ENCODE measurements around the gene AMBRA1.

AMBRA1 gene

DNA sequence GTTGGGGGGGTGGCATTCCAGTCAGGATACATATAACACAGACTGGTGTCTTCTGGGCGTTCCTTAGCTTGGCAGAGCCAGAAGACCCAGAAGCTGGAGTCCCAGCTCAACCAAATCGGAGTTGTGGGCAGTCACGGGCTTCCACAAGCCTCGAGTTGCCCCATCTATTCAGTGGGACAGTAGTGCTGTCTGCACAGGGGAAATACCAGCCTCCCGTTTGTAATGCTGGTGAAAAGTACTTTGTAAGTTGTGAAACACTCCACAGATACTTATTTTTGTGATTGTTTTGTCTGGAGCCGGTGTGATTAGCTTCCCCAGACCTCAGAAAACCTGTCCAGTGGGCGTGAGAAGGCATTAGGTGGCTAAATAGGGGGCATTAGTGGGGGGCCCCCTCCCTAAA is 232.9 kb downstream of the AMBRA1 start:
- no peak for DNase-seq

DNA sequence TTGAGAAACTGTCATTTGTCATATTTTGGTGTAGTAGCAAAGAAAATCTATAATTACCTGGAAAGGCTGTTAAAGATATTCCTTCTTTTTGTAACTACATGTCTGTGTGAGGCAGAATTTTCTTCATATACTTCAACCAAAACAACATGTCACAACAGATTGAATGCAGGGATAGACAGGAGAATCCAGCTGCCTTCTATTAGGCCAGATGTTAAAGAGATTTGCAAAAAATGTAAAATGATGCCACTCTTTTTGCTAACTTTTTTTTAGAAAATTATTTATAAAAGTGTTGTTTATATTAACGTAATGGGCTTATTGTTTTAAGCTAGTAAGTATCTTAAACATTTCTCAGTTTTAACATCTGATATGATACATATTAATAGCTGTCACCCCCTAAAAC is 233.9 kb downstream of the AMBRA1 start:
- DNase-seq = no peak

DNA sequence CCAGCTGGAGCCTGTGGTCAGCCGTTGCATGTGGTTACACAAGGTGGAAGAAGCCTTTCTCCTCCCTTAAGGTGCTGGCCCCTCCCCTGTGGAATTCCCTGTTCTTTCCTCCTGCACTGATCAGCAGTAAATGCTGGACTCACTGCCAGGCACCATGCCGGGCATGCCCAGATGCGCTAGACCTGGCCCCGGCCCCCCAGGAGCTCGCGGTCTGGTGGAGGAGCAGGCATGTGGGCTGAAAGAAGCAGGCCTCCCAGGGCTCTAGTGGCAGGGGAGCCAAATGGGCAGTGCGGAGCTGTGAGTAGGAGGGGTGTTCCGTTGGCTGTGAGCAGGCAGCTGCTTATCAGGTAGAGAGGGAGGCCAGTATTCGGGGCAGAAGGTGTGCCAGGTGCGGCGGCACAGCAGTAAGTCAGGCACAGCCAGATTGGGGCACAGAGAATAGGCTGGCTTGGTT is 236.3 kb downstream of the AMBRA1 start:
- no peak for DNase-seq

DNA sequence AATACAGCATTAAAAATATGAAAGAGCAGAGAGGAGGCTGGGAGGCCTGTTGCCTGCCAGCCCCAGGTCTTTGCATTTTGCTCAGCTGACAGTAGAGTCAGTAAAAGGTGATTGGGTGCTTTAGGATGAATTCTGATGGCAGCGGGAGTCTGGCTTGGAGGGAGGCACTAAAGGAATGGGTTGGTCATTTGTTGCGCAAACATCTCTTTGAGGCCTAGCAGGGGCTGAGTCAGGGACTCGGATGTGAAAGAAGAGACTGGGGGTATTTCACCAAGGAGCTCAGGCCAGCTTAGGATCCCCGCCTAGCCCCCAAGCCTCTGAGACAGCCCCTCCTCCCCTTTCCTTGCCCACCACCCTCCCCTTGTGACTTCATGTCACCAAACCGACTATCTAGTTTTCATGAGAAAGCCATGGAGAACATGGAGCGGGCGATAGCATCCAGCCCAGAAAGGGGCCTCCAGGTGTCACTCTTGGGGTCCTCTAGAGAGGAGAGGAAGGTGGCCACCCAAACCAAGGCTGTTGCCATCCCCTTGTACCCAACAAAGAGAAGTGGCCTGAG is 236.8 kb downstream of the AMBRA1 start:
- DNase-seq = no peak

DNA sequence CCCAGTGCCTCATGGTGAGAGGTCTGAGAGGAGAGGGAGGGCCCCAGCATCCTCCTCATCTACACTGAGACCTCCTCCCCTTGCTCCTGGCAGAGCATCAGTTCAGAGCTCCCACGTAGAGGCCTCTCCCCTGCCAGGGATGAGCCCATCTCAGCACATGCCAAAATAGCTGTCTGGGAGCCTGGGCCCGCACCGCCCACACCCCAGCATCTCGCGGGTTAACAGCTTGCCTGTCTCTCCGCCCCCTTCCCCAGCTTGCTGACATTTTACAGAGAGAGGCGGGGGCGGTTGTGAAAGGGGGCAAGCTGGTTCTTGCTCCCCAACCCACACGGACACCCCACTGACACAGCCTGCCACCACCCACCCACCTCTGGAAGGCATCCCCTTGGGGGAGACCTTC is 240.1 kb downstream of the AMBRA1 start:
- no peak for DNase-seq

DNA sequence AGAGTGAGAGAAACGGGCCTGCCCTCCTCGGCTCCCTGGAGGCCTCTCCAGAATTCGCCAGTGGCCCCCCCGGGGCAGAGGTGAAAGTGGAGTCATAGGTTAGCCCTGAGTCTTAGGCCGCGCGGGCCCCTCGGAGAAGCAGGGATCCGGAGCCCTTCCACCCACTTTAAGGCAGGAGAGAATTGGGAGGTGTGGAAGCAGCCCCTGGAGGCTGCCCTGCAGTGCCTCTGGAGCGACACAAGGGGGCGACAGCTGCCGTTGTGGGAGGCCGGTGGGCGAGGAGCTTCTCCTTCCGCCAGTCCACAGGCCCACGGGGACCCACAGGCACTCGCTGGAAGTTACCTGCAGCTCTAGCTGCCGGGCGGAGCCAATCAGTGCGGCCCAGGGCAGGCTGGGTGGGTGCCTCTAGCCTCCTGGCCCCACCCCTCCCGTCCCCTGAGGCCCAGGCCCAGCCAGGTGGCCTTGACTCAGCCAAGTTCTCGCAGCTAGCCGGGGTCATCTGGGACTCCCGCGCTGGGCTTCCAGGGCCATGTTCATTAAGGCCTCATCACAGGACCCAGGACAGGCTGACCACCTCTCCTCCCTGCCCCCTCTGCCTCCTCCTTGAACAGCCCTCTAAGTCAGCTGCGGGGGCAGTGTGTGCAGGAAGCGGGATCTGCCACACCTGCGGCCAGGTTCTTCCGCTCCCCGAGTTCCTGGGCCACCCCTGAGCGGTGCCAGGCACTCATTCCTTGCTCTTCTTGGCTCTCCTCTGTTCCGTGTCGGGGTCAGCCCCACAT is 241.6 kb downstream of the AMBRA1 start:
- peak; percentile 73 for DNase-seq

DNA sequence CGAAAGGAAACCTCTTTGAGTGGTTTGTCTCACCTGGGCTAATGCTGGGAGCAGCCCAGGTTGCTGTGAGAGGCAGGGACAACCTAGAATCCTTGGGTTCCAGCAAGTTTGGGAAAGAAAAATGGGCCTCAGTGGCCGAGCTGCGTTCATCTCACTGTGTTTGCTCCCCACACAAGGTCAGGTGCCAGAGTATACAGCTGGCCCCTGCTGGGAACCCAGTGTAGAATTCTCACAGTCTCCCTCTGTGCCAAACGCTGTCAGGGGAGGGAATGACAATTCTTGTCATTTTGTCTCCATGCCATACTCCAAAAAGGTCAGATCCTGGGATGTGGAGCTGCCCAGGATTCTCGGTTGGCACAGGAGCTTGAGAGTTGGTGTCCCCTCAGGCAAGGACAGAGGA is 242.2 kb downstream of the AMBRA1 start:
- DNase-seq = no peak

DNA sequence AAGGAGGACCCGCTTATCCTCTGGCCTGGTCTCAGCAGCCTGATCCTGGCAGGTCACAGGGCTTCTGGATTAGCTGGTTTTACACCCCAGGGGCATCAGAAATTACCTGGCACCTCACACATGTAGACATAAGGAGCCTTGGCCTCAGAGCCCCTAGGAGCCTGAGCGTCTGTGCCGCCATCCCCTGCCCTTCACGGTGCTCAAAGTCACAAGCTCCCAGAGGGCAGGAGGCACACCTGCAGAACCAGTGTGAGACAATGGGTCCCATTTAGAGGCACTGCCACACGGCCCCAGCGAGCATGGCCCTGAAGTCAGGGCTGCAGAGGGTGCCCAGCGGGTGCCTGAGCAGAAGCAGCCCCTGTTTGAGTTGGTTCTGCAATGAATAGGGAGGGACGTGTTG is 242.7 kb downstream of the AMBRA1 start:
- DNase-seq = no peak

DNA sequence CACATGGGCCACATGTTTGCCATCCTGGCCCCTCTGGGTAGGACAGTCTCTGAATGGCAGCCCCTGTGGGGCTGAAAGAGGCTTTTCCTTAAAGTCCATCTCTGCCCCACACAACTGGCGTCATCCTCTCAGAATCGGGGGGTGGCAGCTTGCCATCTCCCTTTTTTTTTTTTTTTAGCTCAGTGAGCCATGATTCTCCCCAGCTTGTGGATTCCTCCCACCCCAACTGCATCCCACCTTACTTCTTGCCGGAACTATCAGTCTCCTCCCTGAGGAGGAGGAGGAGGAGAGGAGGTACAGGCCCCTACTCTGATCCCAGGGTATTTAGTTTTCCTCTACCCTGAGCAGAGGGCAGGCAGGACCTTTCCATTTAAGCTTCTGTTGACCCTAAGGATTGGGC is 243.1 kb downstream of the AMBRA1 start:
- no peak for DNase-seq

DNA sequence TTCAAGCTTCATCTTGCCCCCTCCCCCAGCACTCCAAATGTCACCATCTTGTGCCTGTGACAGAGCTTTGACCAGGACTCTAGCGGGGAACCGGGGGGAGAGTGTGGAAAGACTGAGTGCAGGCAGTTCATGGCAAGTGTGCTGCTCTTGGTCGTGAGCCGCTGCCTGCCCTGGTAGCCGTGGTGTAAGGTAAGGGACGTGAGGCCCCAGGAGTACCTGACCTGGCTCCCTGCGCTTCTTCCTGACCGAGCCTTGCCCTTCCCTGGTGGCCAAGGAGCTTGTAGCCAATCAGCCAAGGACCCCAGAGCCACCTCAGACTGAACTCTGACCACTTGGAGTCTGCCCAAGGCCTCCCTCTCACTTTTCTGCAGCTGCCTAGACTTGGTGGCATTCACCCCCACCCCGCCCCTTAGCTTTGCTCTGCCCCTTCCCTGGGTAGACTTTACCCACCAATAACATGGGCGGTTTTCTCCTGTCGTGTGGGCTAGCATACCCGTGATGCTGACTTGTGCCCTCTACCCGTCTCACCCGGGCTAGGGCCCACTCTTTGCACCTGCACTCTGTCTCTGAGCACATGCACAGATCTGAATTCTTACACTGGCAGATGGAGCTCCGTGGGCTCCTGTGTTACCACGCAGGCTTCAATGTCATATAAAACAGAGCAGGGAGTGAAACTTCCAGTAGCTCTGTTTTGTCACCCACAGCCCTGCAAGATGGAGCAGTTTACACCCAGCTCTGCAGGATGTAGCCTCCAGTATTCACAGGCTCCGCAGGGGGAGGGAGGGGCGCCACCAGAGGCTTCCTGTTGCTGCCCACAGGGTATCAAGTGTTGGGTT is 245.0 kb downstream of the AMBRA1 start:
- DNase-seq = peak; percentile 84

DNA sequence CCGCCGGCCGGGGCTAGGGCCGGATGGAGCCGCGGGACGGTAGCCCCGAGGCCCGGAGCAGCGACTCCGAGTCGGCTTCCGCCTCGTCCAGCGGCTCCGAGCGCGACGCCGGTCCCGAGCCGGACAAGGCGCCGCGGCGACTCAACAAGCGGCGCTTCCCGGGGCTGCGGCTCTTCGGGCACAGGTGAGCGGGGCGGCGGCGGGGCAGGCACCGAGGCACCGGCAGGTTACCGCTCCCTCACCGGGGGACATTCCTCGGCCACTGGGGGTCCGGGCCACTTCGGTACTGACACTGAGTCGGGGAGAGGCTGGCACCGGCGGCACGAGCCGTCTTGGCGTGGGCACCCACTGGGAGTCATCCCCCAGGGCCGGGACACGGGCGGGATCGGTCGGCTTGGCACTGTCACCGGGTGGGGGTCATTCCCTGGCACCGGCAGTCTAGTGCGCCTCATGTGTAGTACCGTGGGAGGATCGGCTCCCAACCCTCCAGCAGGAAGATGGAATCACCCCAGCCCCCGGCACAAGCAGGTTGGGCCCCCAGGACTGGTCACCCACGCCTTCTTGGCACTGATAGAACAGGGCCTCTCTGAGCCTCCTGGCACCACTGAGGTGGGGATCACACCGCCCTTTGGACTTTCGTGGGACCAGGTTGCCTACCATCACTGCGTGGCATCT is 246.0 kb downstream of the AMBRA1 start:
- no peak for DNase-seq

DNA sequence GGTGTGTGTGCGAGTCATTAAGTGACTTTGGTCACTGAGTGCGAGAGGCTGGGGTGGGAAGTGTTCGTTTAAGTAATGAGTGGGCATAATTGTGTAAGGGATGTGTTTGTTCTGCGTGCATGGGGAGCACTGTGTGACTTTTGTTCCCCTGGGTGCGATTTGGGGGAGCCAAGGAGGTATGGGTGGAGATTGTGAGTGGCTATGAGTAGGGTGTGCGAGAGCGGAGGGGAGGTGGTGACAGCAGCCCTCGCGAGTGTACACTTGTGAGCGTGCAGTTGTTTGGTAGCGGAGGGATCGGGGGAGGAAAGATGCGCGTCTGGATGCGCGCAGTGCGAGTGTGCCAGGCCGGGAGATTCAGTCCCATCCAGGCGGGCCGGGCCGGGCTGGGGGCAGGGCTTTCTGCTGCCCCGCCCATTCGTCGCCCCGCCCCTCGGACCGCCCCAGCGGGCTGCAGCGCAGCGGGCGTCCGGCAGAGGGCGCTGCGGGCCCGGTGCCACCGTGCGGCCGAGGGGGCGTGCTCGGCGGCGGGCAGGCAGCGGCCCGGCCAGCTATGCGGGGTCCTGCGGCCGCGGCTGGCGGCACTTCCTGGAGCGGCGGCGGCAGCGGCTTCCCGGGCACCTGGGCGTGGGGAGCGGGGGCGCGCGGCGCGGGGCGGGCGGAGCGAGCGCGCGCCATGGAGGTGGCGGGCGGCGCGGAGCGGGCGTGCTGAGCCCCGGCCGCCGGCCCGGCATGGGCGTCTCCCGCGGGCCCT is 246.8 kb downstream of the AMBRA1 start, which contains the start of gene DGKZ:
Gene DGKZ (plus strand): TSS at position 578 of the 751 bp plus-strand sequence. CDS start 197 bp downstream, outside the sequence.
- peak; percentile 87 for DNase-seq

Measured in activated gamma-delta T cell treated with Interleukin-2 at 50 U/mL for 16 hours (primary cell).